BJ (cell line): Measurements from ENCODE around the gene KYAT1. TPM values are rescaled to one million over a fixed set of nuclear protein-coding genes. Genes with fewer than 3 reads are reported as not detected.

Source experiments
- CTCF ChIA-PET: fragments of 350-600 bp; formaldehyde crosslinking; extraction: SDS; loops from one replicate; lab custom pipeline; 2021; ENCODE audit warnings: antibody characterized with exemption, inconsistent platforms; lab: Yijun Ruan, JAX
- POLR2A ChIA-PET: fragments of 300-600 bp; sonication (Branson Sonifier 250); formaldehyde crosslinking; extraction: SDS; loops from one replicate; lab custom pipeline; 2021; ENCODE audit warnings: antibody characterized with exemption; lab: Charles Lee
- DNase-seq: peaks from one replicate; pipeline ENCODE4 v3.0.0-alpha.2; 2011; ENCODE audit warnings: low read depth
- H3K27me3 ChIP-seq: 2 replicates; pipeline ENCODE4 v1.6.0; 2011; ENCODE audit warnings: low read length; ENCODE audit not compliant: control insufficient read depth, insufficient read depth
- H3K36me3 ChIP-seq: 2 replicates; pipeline ENCODE4 v1.5.1; 2011; ENCODE audit warnings: low read length; ENCODE audit not compliant: control insufficient read depth, insufficient read depth
- H3K4me3 ChIP-seq: 2 replicates; pipeline ENCODE4 v1.5.1; 2011; ENCODE audit warnings: low read depth, mild to moderate bottlenecking, control low read depth, low read length
- CTCF ChIP-seq: IDR thresholded peaks from 2 replicates; pipeline ENCODE4 v1.5.1; 2011; ENCODE audit warnings: low read depth, mild to moderate bottlenecking, control low read depth, inconsistent platforms, low read length, moderate library complexity; ENCODE audit not compliant: insufficient read depth
- polyA plus RNA-seq: library from polyadenylated mRNA; depleted of rRNA; stranded (reverse); fragments of >200 nt; gene quantifications from 2 replicates; pipeline ENCODE4 v1.2.3, GENCODE V29; 2011

The KYAT1 gene
- polyA plus RNA-seq, 1 experiment = 5.6 TPM

GRCh38 chr9:128898382-128898781, 16.6 kb upstream of the KYAT1 start:
- ChIA-PET POLR2A (no interaction called here), CTCF (no interaction called here)
- Histone ChIP-seq H3K4me3 (no peak overlapping the region), H3K27me3 (no peaks in the 10 kb centered on the region), H3K36me3 (peaks cover 15% of the 10 kb centered on the region)
- no peak for TF ChIP-seq CTCF
- no peak for DNase-seq

- ChIA-PET CTCF (interaction anchor here (1.0 to 1.2 kb wide), 3 partner anchors 17 to 33 kb away, joined by 3 to 4 read pairs (median 3); no protein-coding TSS in a partner anchor), POLR2A (no interaction called here)
- no peak for DNase-seq
- Histone ChIP-seq H3K4me3 (no peak overlapping the region), H3K36me3 (peaks cover 18% of the 10 kb centered on the region), H3K27me3 (no peaks in the 10 kb centered on the region)
- TF ChIP-seq CTCF = no peak
Observed at GRCh38 chr9:128895556-128895955, 13.8 kb upstream of the KYAT1 start.

GRCh38 chr9:128894764-128895163, 13.0 kb upstream of the KYAT1 start:
- DNase-seq = no peak

GRCh38 chr9:128893354-128893753, 11.6 kb upstream of the KYAT1 start:
- no peak for TF ChIP-seq CTCF
- Histone ChIP-seq H3K27me3 (no peaks in the 10 kb centered on the region), H3K36me3 (peaks cover 11% of the 10 kb centered on the region), H3K4me3 (no peak overlapping the region)
- ChIA-PET POLR2A (no interaction called here), CTCF (interaction anchor here (3.1 kb wide), 1 partner anchor 34 kb away, joined by 10 read pairs; no protein-coding TSS in a partner anchor)
- DNase-seq = no peak

More at GRCh38 chr9:128894764-128895163, 13.0 kb upstream of the KYAT1 start:
- no peaks in the 10 kb centered on the region for H3K27me3 ChIP-seq
- ChIA-PET CTCF (interaction anchor here (1.0 to 3.1 kb wide), 2 partner anchors 32 to 33 kb away, joined by 3 to 10 read pairs; no protein-coding TSS in a partner anchor), POLR2A (no interaction called here)
- no peak overlapping the region for H3K4me3 ChIP-seq
- peaks cover 17% of the 10 kb centered on the region for H3K36me3 ChIP-seq
- no peak for TF ChIP-seq CTCF

- H3K4me3 ChIP-seq = peak overlapping the region; percentile 12
- ChIA-PET CTCF (interaction anchor here (0.9 to 3.1 kb wide), 3 partner anchors 14 to 35 kb away, joined by 3 to 10 read pairs (median 3); no protein-coding TSS in a partner anchor), POLR2A (interaction anchor here (0.5 to 1.0 kb wide), 2 partner anchors 20 to 734 kb away, joined by 3 read pairs; partner anchors contain the start of gene NTMT1)
- DNase-seq = peak; percentile 74
- H3K36me3 ChIP-seq = peaks cover 11% of the 10 kb centered on the region
- TF ChIP-seq CTCF = no peak
- H3K27me3 ChIP-seq = no peaks in the 10 kb centered on the region
Observed at GRCh38 chr9:128892221-128892921, 10.6 kb upstream of the KYAT1 start.
